MCF 10A (cell line): Measurements from ENCODE around the gene BMAL1. TPM values are rescaled to one million over a fixed set of nuclear protein-coding genes. Genes with fewer than 3 reads are reported as not detected.

Experiments used
- BruUV-seq: library from RNA; stranded (reverse); fragments of 400-500 nt; replicated peaks from 2 replicates; lab custom pipeline; 2021; lab: Mats Ljungman, UMichigan
- CTCF ChIA-PET: fragments of 300-600 bp; sonication (Branson Sonifier 250); formaldehyde crosslinking; extraction: SDS; loops from one replicate; lab custom pipeline; 2021; ENCODE audit warnings: antibody characterized with exemption, inconsistent platforms; lab: Yijun Ruan, JAX
- POLR2A ChIA-PET: fragments of 300-600, 350-650 bp; sonication (Branson Sonifier 250); formaldehyde crosslinking; extraction: SDS; loops from one replicate; lab custom pipeline; 2020; ENCODE audit warnings: antibody characterized with exemption, inconsistent platforms; lab: Yijun Ruan, JAX
- DNase-seq: peaks from one replicate; pipeline ENCODE4 v3.0.0-alpha.2; 2018; ENCODE audit not compliant: unreplicated experiment
- H3K27ac Mint-ChIP-seq: one replicate; pipeline ENCODE4 v1.8.0; 2022; ENCODE audit warnings: mild to moderate bottlenecking, low read depth, mixed read lengths; ENCODE audit not compliant: unreplicated experiment
- H3K27me3 Mint-ChIP-seq: one replicate; pipeline ENCODE4 v1.8.0; 2022; ENCODE audit warnings: mixed read lengths; ENCODE audit not compliant: insufficient read depth, unreplicated experiment
- H3K36me3 Mint-ChIP-seq: one replicate; pipeline ENCODE4 v1.8.0; 2022; ENCODE audit warnings: mild to moderate bottlenecking, moderate library complexity, mixed read lengths; ENCODE audit not compliant: insufficient read depth, unreplicated experiment
- H3K4me1 Mint-ChIP-seq: one replicate; pipeline ENCODE4 v1.8.0; 2022; ENCODE audit warnings: mixed read lengths; ENCODE audit not compliant: insufficient read depth, unreplicated experiment
- H3K4me3 Mint-ChIP-seq: one replicate; pipeline ENCODE4 v1.8.0; 2022; ENCODE audit warnings: mild to moderate bottlenecking, moderate library complexity, mixed read lengths; ENCODE audit not compliant: unreplicated experiment
- H3K9me3 Mint-ChIP-seq: one replicate; pipeline ENCODE4 v1.8.0; 2022; ENCODE audit warnings: mixed read lengths; ENCODE audit not compliant: unreplicated experiment
- CTCF ChIP-seq: fragments of 200-600 bp; IDR thresholded peaks from one replicate; pipeline ENCODE4 v1.8.0; 2022; ENCODE audit warnings: antibody characterized with exemption, mild to moderate bottlenecking; ENCODE audit not compliant: unreplicated experiment
- intact Hi-C: fragments of 100-400 bp; cut with micrococcal nuclease; formaldehyde crosslinking; loops from 2 replicates; pipeline ENCODE4 v1.14.1; 2022
- total RNA-seq: library from RNA; stranded (reverse); gene quantifications from 2 replicates; pipeline ENCODE4 v1.2.3, GENCODE V29; 2022

Gene BMAL1
- total RNA-seq, 1 experiment from 2014 or later = 88.4 TPM

GRCh38 chr11:13362596-13363109, 85.1 kb downstream of the BMAL1 start:
- ChIA-PET CTCF (interaction anchor here (1.0 to 1.7 kb wide), 3 partner anchors 11 to 23 kb away, joined by 3 to 7 read pairs (median 4); no protein-coding TSS in a partner anchor), POLR2A (interaction anchor here (0.6 to 1.2 kb wide), 2 partner anchors 10 to 16 kb away, joined by 3 to 5 read pairs; no protein-coding TSS in a partner anchor)
- Mint-ChIP-seq H3K36me3 (peaks cover 73% of the 10 kb centered on the region), H3K27me3 (no peaks in the 10 kb centered on the region), H3K4me1 (peaks cover 1% of the 10 kb centered on the region), H3K27ac (no peak overlapping the region), H3K9me3 (no peaks in the 10 kb centered on the region), H3K4me3 (no peak overlapping the region)
- DNase-seq = no peak
- no peak for TF ChIP-seq CTCF
- no TSS peak for BruUV-seq
- intact Hi-C loops = no loop called here

- Mint-ChIP-seq H3K36me3 (peaks cover 77% of the 10 kb centered on the region), H3K4me1 (peaks cover 8% of the 10 kb centered on the region), H3K4me3 (no peak overlapping the region), H3K27ac (no peak overlapping the region), H3K9me3 (no peaks in the 10 kb centered on the region), H3K27me3 (no peaks in the 10 kb centered on the region)
- no TSS peak for BruUV-seq
- ChIA-PET POLR2A (no interaction called here), CTCF (interaction anchor here (1.3 to 1.7 kb wide), 2 partner anchors 19 to 21 kb away, joined by 3 to 7 read pairs; no protein-coding TSS in a partner anchor)
- TF ChIP-seq CTCF = no peak
- intact Hi-C loops = no loop called here
- no peak for DNase-seq
Measured at GRCh38 chr11:13364388-13364787, 86.8 kb downstream of the BMAL1 start.

- Mint-ChIP-seq H3K27me3 (no peaks in the 10 kb centered on the region), H3K4me3 (no peak overlapping the region), H3K9me3 (no peaks in the 10 kb centered on the region), H3K27ac (no peak overlapping the region), H3K36me3 (peaks cover 64% of the 10 kb centered on the region), H3K4me1 (peaks cover 8% of the 10 kb centered on the region)
- DNase-seq = no peak
- POLR2A ChIA-PET = no interaction called here
- BruUV-seq = no TSS peak
- CTCF ChIA-PET = interaction anchor here (0.6 to 1.8 kb wide), 3 partner anchors 17 to 373 kb away, joined by 3 to 5 read pairs (median 4); no protein-coding TSS in a partner anchor
- intact Hi-C loops = no loop called here
- no peak for TF ChIP-seq CTCF
Measured at GRCh38 chr11:13366266-13367026, 88.9 kb downstream of the BMAL1 start.

- no peak for DNase-seq
- no peaks in the 10 kb centered on the region for H3K9me3 Mint-ChIP-seq
- no TSS peak for BruUV-seq
- no peak for TF ChIP-seq CTCF
- ChIA-PET CTCF (interaction anchor here (1.3 to 1.8 kb wide), 2 partner anchors 16 to 19 kb away, joined by 4 to 5 read pairs; no protein-coding TSS in a partner anchor), POLR2A (no interaction called here)
- no peak overlapping the region for H3K27ac Mint-ChIP-seq
- H3K4me3 Mint-ChIP-seq = no peak overlapping the region
- peaks cover 8% of the 10 kb centered on the region for H3K4me1 Mint-ChIP-seq
- H3K27me3 Mint-ChIP-seq = no peaks in the 10 kb centered on the region
- intact Hi-C loops = no loop called here
- H3K36me3 Mint-ChIP-seq = peaks cover 58% of the 10 kb centered on the region
Measured at GRCh38 chr11:13367115-13367514, 89.5 kb downstream of the BMAL1 start.
